GM13976 (cell line): ENCODE measurements around the gene YY1AP1.
"Not testable (repeated sequence)": the region's sequence is repeated elsewhere in the genome, so short reads cannot be mapped to it uniquely, and the experiment has no call there.

Source experiments
- DNase-seq: peaks from one replicate; pipeline ENCODE4 v3.0.0; 2012; ENCODE audit warnings: low spot score
- CTCF ChIP-seq: IDR thresholded peaks from 2 replicates; pipeline ENCODE4 v1.5.1; 2012; ENCODE audit warnings: borderline replicate concordance, mild to moderate bottlenecking; ENCODE audit not compliant: insufficient read depth; ENCODE audit errors: extremely low read depth, missing control alignments, control extremely low read depth
- in situ Hi-C: fragments of 300-500 bp; cut with MboI; formaldehyde crosslinking; loops from one replicate; pipeline ENCODE4 v1.12.0; 2022; ENCODE audit warnings: low sequenced_read_pairs, mixed read lengths, inconsistent platforms; ENCODE audit not compliant: unreplicated experiment

Gene YY1AP1

GRCh38 chr1:155640367-155640766 is 48.2 kb downstream of the YY1AP1 start:
- no peak for DNase-seq
- TF ChIP-seq CTCF, result no peak
- in situ Hi-C loops, result no loop called here

GRCh38 chr1:155636397-155637153 is 52.0 kb downstream of the YY1AP1 start:
- in situ Hi-C loops, result no loop called here
- TF ChIP-seq CTCF, result no peak
- no peak for DNase-seq

- in situ Hi-C loops, DNase-seq: not testable (repeated sequence)
These were observed 62.1 kb downstream of the YY1AP1 start for GRCh38 chr1:155626428-155626827.

- no peak for DNase-seq
- no peak for TF ChIP-seq CTCF
- in situ Hi-C loops, result no loop called here
These were observed 65.2 kb downstream of the YY1AP1 start for GRCh38 chr1:155623357-155623756.

- DNase-seq, result no peak
- in situ Hi-C loops, result no loop called here
- TF ChIP-seq CTCF, result no peak
These were observed 66.4 kb downstream of the YY1AP1 start for GRCh38 chr1:155622191-155622590.

- in situ Hi-C loops, DNase-seq: not testable (repeated sequence)
These were observed 75.3 kb downstream of the YY1AP1 start for GRCh38 chr1:155613226-155613625.

GRCh38 chr1:155610257-155610647 is 78.3 kb downstream of the YY1AP1 start:
- DNase-seq, in situ Hi-C loops: not testable (repeated sequence)

- in situ Hi-C loops, result no loop called here
- DNase-seq, result peak; percentile 94
- no peak for TF ChIP-seq CTCF
These were observed 78.9 kb downstream of the YY1AP1 start, which contains the start of gene MSTO1 for GRCh38 chr1:155609515-155610256. TSS of gene MSTO1 (plus strand) at chr1:155610218. CDS start at chr1:155610249, 31 bp downstream.
